NCI-H1417 (cell line): Measurements from ENCODE around the gene RACGAP1.
A peak's percentile ranks its signal among the peaks of the same experiment; 100 is the strongest.

ENCODE experiments used
- DNase-seq, 3 experiments: peaks; one replicate each; lab custom pipeline; 2025; lab: John Stamatoyannopoulos, UW

Gene RACGAP1

GRCh38 chr12:50025187-50026059 is at the start of gene RACGAP1:
RACGAP1 (minus strand) TSS chr12:50025494; CDS start chr12:50016715, 8,779 bp downstream.
- peak; percentile 99 to 100 (median 100) for DNase-seq

DNA sequence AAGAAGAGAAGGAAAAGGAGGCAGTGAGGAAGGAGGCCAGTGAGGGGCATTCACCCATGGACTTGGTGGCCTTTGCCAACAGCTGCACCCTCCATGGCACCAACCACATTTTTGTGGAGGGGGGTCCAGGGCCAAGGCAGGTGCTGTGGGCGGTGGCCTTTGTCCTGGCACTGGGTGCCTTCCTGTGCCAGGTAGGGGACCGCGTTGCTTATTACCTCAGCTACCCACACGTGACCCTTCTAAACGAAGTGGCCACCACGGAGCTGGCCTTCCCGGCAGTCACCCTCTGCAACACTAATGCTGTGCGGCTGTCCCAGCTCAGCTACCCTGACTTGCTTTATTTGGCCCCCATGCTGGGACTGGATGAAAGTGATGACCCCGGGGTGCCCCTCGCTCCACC is 48.4 kb upstream of the RACGAP1 start:
- DNase-seq: no peak

DNA sequence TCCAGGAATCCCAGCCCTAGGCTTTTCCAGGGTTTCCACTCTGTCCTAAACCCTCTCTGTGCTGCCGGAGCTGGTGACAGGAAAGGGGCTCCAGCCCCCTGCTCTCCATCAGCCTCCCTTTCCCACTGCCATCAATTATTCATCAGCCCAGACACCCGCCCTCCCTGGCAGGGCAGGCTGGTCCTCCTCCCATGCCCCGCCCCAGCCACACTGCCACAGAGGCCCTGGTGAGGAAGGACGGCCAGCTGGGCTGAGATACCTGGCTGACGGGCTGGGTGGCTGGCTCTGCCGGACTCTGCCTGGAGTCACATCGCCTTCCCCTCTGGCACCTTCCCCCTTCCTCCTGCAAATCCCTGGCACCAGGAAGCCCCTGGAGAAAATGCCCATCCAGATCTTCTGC is 47.9 kb upstream of the RACGAP1 start:
- DNase-seq: no peak

GRCh38 chr12:50072198-50072907 is 47.1 kb upstream of the RACGAP1 start:
- DNase-seq: no peak

GRCh38 chr12:50070314-50071060 is 45.2 kb upstream of the RACGAP1 start:
- DNase-seq: peak; percentile 69 to 88 (median 84)

- DNase-seq: no peak
Measured at GRCh38 chr12:50069539-50069938, 44.2 kb upstream of the RACGAP1 start.

- no peak for DNase-seq
Measured at GRCh38 chr12:50069069-50069468, 43.8 kb upstream of the RACGAP1 start.

DNA sequence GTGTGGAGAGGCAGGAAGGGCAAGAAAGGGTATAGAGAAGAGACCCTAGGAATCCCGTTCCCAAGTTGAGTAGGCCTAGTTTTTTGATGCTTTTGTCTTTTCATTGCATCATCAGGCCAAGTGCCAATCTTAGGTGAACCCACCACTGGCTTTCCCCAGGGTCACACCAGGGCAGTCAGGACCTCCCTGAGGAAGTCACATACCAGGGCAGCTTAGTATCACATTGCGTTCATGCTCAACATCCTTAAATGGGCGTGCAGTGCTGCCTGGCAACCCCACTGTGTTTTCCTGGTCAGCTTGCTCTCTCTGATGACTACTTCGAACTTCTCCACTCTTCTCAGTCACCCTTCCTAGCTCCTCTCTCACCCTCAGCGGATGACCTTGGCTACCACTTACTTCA is 41.1 kb upstream of the RACGAP1 start:
- DNase-seq: no peak

- no peak for DNase-seq
Measured at GRCh38 chr12:50065726-50066310, 40.5 kb upstream of the RACGAP1 start.

DNA sequence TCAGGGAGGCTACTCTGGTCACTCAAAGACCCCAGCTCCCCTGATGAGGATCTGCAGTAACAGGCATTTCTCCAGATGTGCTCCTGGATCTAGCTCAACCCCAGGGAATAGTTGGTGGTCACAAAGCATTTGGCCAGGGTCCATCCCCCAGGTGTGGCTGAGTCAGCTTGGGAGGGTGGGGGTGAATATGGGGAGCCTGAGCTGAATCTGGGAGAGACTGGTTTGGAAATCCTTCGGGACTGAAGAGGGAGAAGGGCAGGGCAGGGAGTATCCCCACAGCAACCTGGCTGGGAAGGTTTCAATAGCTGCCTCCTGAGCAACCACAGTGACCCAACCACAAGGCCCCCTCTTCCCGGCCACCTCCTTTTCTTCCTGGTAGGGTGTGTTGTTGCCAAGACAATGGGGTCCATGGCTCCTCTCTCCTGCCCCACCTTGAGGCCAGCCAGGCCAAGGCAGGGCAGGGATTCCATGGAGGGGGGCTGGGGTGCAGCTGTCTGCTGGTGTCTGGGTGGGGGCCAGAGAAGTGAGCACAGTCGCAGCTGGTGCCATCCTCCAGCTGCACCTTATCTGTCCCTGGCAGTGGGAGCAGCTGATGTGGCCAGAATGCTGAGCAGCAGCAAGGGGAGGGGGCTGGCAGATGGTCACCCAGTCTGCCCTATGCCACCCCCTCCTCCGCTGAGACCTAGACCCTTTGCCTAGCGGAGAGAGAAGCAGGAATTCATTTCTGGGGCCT is 37.6 kb upstream of the RACGAP1 start:
- peak in 1 of 3 experiments; percentile 24 for DNase-seq

GRCh38 chr12:50061946-50062686 is 36.8 kb upstream of the RACGAP1 start:
- DNase-seq: no peak

DNA sequence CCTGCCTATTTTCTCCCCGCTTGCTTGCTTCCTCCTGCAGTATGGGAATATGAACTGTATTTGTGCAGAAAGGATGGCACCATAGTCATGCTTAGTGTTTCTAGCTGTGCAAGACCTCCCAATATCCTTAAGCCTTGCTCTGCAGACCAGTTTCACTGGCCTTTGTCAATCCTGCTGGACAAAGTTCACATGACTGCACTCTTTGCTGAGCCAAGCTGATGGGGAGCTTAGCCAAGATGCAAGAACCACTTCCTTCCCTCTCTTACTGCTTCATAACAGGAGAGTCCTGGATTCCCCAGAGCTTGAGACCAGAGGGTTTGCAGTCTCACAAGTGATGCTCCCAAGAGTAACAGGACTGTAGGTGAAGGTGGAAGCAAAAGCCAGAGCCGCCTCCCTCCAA is 35.9 kb upstream of the RACGAP1 start:
- DNase-seq: no peak

DNA sequence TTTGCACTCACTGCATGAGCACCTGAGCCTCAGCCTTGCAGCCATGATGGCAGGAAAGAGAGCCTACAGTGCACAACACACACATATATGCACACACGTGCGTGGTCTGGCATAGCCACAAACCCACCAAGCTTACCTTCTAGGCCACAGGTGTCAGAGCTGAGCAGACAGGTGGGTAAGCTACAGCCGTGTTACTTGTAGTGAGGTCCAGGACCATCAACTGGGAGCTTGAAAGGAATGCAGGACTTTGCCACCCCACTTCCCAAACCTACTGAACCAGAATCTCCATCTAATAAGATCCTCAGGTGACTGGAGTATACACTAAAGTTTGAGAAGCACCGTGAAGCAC is 34.8 kb upstream of the RACGAP1 start:
- no peak for DNase-seq

DNA sequence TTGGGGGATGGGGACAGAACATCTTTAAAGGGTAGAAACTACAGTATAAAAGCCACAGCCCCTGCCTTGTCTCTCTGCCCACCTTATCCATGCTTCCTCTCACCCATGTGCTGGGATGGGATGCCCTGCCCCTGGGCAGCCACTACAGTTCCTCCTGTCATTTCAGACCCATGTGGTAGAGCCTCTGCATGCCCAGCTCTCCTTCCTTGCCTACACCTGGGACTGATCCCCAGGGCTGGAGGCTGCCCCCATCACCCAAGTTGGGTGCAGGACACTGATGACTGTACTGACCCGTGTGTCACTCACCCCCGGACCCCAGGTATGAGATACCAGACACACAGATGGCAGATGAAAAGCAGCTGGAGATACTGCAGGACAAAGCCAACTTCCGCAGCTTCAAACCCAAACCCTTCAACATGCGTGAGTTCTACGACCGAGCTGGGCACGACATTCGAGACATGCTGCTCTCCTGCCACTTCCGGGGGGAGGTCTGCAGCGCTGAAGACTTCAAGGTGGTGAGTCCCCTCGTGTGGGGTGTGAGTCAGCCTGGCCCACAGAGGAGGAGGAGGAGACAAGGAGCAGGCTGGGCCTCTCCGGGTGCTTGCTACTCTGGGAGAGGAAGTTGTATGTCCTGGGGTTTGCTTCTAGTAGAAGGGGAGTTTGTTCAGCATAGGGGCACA is 34.3 kb upstream of the RACGAP1 start:
- no peak for DNase-seq

- peak in 2 of 3 experiments; percentile 15 to 74 for DNase-seq
Measured at GRCh38 chr12:50058743-50059312, 33.5 kb upstream of the RACGAP1 start.

GRCh38 chr12:50057896-50058670 is 32.8 kb upstream of the RACGAP1 start:
- DNase-seq: peak in 1 of 3 experiments; percentile 58

DNA sequence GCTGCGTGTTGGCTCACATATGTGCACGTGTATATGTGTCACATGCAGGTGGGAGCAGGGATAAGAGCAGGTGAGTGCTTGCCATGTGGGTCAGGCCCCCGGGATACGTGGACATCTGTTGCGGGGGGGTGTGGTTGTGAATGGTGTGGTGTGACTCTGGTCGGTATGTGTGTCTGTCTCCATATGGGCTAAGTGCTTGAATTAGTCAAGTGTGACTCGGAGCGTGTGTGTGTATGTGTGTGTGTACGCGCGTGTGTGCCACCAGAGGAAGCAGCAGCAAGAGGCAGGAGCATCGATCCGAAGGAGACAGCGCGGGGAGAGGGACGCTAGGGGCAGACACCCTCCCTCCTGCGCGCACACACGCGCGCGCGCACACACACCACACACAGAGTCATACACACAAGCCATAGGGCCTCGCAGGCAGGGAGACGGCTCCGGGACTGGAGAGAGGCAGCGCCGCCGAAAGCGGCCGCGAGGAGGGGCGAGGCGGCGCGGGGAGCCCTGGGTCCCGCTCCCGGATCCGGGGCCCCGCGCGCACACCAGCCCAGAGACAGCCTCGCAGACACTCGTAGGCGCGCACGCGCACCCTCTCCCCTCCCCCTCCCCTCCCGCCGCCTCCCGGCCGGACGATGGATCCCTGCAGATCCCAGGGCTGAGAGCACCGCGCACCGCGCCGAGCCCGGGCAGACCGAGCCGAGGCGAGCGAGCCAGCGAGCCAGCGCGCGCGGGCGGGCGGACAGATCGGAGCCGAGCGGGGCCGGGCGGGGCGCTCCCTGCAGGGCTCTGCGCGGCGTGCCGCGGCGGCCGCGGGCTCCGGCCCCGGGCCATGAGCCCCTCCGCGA is 31.9 kb upstream of the RACGAP1 start, which contains the start of gene ASIC1:
Gene ASIC1 (plus strand): TSS at position 597 of the 842 bp plus-strand sequence. CDS start 1,171 bp downstream, outside the sequence.
- DNase-seq: peak; percentile 78 to 85 (median 78)

DNA sequence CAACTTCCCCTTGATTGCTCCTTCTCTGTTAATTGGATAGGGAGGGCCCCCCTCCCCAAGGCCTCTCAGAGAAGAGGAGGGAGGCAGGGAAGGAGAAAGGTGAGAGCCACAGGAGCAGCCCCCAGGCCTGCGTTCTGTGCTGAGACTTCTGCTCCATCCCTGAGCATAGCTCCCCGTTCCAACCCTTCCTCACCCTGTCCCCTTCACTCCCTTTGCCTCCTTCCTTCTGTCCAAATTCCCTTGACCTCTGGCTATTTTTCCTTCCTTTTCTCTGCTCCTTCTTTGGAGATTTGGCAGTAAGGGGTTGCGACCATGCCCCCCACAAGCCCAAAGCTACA is 31.3 kb upstream of the RACGAP1 start:
- peak in 1 of 3 experiments; percentile 36 for DNase-seq
